GM19463 (cell line): ENCODE data around the gene CCDC127.

Experiments
- ATAC-seq: cut with Tn5 transposase; IDR thresholded peaks from one replicate; pipeline ENCODE4 v1.9.1; 2021; ENCODE audit warnings: mild to moderate bottlenecking, moderate library complexity; ENCODE audit not compliant: unreplicated experiment

CCDC127 gene

GRCh38 chr5:160921-161802 is 56.8 kb downstream of the CCDC127 start:
- no peak for ATAC-seq

- no peak for ATAC-seq
Observed at GRCh38 chr5:160173-160510, 57.8 kb downstream of the CCDC127 start.

GRCh38 chr5:159448-160172 is 58.3 kb downstream of the CCDC127 start:
- ATAC-seq: no peak

GRCh38 chr5:158807-159447 is 59.0 kb downstream of the CCDC127 start:
- no peak for ATAC-seq

- ATAC-seq: no peak
Observed at GRCh38 chr5:157801-158200, 60.2 kb downstream of the CCDC127 start.

- no peak for ATAC-seq
Observed at GRCh38 chr5:157126-157715, 60.7 kb downstream of the CCDC127 start.

- ATAC-seq: no peak
Observed at GRCh38 chr5:156411-157072, 61.4 kb downstream of the CCDC127 start.

GRCh38 chr5:155651-156410 is 62.1 kb downstream of the CCDC127 start:
- ATAC-seq: no peak

GRCh38 chr5:154826-155225 is 63.1 kb downstream of the CCDC127 start:
- no peak for ATAC-seq

GRCh38 chr5:154236-154635 is 63.7 kb downstream of the CCDC127 start:
- ATAC-seq: no peak

- no peak for ATAC-seq
Observed at GRCh38 chr5:153256-153655, 64.7 kb downstream of the CCDC127 start.

- ATAC-seq: no peak
Observed at GRCh38 chr5:152077-152476, 65.9 kb downstream of the CCDC127 start.

GRCh38 chr5:150746-151145 is 67.2 kb downstream of the CCDC127 start:
- no peak for ATAC-seq

GRCh38 chr5:149745-150485 is 68.0 kb downstream of the CCDC127 start:
- ATAC-seq: no peak

GRCh38 chr5:147751-148150 is 70.2 kb downstream of the CCDC127 start:
- ATAC-seq: no peak
